ENCODE data around the gene ACAP2. TPM values are rescaled to one million over a fixed set of nuclear protein-coding genes. Genes with fewer than 3 reads are reported as not detected.
A peak's percentile ranks its signal among the peaks of the same experiment; 100 is the strongest.
"Not testable (repeated sequence)": the region's sequence is repeated elsewhere in the genome, so short reads cannot be mapped to it uniquely, and the experiment has no call there.

The ACAP2 gene
- total RNA-seq, 2 experiments from 2014 or later, result 54.6 to 55.7 TPM

GRCh38 chr3:195467641-195468390, 25.0 kb upstream of the ACAP2 start:
- ChIA-PET POLR2A (interaction anchor here (0.6 kb wide), 1 partner anchor 70 kb away, joined by 3 read pairs; no protein-coding TSS in a partner anchor), CTCF (no interaction called here)
- Mint-ChIP-seq H3K27me3 (no peaks in the 10 kb centered on the region), H3K36me3 (ENCODE audit: low read depth) (peaks cover 9% of the 10 kb centered on the region), H3K4me1 (ENCODE audit: low read depth) (peaks cover 12% of the 10 kb centered on the region), H3K9me3 (peaks cover 16% of the 10 kb centered on the region), H3K27ac (peak overlapping the region; percentile 62), H3K4me3 (no peak overlapping the region)
- peak; percentile 87 for ATAC-seq
- intact Hi-C loops (cut with micrococcal nuclease), result no loop called here
- no peak for TF ChIP-seq CTCF (IDR thresholded peaks at IDR 0.05)
- no peak for DNase-seq

GRCh38 chr3:195466251-195466650, 23.4 kb upstream of the ACAP2 start:
- DNase-seq, result no peak
- H3K4me1 Mint-ChIP-seq (ENCODE audit: low read depth), result peaks cover 12% of the 10 kb centered on the region
- no peaks in the 10 kb centered on the region for H3K27me3 Mint-ChIP-seq
- no peak for TF ChIP-seq CTCF (IDR thresholded peaks at IDR 0.05)
- H3K9me3 Mint-ChIP-seq, result peaks cover 16% of the 10 kb centered on the region
- peaks cover 9% of the 10 kb centered on the region for H3K36me3 Mint-ChIP-seq (ENCODE audit: low read depth)
- CTCF ChIA-PET, result no interaction called here
- POLR2A ChIA-PET, result no interaction called here
- no peak for ATAC-seq
- H3K4me3 Mint-ChIP-seq, result no peak overlapping the region
- no peak overlapping the region for H3K27ac Mint-ChIP-seq
- intact Hi-C loops (cut with micrococcal nuclease), result no loop called here

GRCh38 chr3:195462922-195463321, 20.1 kb upstream of the ACAP2 start:
- H3K27ac Mint-ChIP-seq; ATAC-seq; H3K4me3 Mint-ChIP-seq; H3K36me3 Mint-ChIP-seq (ENCODE audit: low read depth); intact Hi-C loops (cut with micrococcal nuclease); H3K27me3 Mint-ChIP-seq; H3K9me3 Mint-ChIP-seq; POLR2A ChIA-PET; DNase-seq: not testable (repeated sequence)
- peaks cover 12% of the 10 kb centered on the region for H3K4me1 Mint-ChIP-seq (ENCODE audit: low read depth)
- CTCF ChIA-PET, result interaction anchor here (1.1 to 1.2 kb wide), 2 partner anchors 190 to 192 kb away, joined by 3 to 6 read pairs; partner anchors contain the start of gene XXYLT1

- intact Hi-C loops (cut with micrococcal nuclease), result no loop called here
- ChIA-PET CTCF (interaction anchor here (1.1 to 1.2 kb wide), 2 partner anchors 189 to 191 kb away, joined by 3 to 6 read pairs; partner anchors contain the start of gene XXYLT1), POLR2A (no interaction called here)
- H3K36me3 Mint-ChIP-seq (ENCODE audit: low read depth), result no peaks in the 10 kb centered on the region
- H3K4me3 Mint-ChIP-seq, result no peak overlapping the region
- DNase-seq, result no peak
- H3K9me3 Mint-ChIP-seq, result no peaks in the 10 kb centered on the region
- ATAC-seq, result no peak
- H3K27me3 Mint-ChIP-seq, result no peaks in the 10 kb centered on the region
- no peak overlapping the region for H3K27ac Mint-ChIP-seq
- H3K4me1 Mint-ChIP-seq (ENCODE audit: low read depth), result peaks cover 10% of the 10 kb centered on the region
- no peak for TF ChIP-seq CTCF (IDR thresholded peaks at IDR 0.05)
Observed at GRCh38 chr3:195462308-195462610, 19.4 kb upstream of the ACAP2 start.

DNA sequence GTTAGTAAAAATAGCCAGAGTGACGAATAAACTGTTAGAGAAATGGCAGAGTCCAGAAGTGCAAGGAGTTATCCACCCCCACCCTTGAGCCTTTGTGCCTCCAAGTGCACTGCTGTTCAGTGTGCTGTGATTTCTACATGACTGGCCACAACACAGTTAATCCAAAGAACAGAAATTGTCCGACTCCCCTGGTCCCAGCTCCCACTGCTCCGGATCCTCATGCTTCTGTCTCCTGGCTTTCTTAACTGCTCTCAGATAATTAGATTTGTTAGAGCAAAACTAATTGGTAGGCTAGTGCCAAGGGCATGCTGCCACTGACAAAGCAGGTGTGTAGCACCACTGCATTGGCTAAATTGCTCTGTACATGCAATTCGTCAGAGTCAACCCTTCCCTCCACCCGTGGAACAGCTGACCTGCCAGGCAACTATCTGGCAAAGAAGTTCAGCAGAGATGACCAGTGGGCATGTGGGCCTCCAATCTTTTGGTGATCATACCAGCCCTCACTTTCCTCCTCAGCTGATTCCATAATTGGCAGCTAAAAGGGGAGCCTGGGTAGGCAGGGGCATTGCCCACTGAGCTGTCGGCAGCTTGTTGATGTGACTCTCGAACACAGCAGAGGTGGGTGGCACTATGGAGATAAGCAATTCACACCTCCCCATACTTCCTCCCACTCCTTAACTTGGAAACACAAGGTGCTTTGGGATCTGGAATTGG, 18.9 kb upstream of the ACAP2 start:
- no peak for TF ChIP-seq CTCF (IDR thresholded peaks at IDR 0.05)
- ChIA-PET CTCF (interaction anchor here (1.2 kb wide), 1 partner anchor 191 kb away, joined by 6 read pairs; the partner anchor contains the start of gene XXYLT1), POLR2A (no interaction called here)
- Mint-ChIP-seq H3K27me3 (no peaks in the 10 kb centered on the region), H3K36me3 (ENCODE audit: low read depth) (no peaks in the 10 kb centered on the region), H3K9me3 (no peaks in the 10 kb centered on the region), H3K27ac (no peak overlapping the region), H3K4me3 (no peak overlapping the region), H3K4me1 (ENCODE audit: low read depth) (peaks cover 10% of the 10 kb centered on the region)
- DNase-seq (no peak), ATAC-seq (no peak)
- intact Hi-C loops (cut with micrococcal nuclease), result no loop called here

Data from activated CD8-positive, alpha-beta T cell treated with anti-CD3 and anti-CD28 coated beads for 36 hours (primary cell).